ENCODE results near the gene SNX5.
"Not testable (repeated sequence)": the region's sequence is repeated elsewhere in the genome, so short reads cannot be mapped to it uniquely, and the experiment has no call there.

The SNX5 gene

GRCh38 chr20:17992224-17992637 lies 23.6 kb upstream of the SNX5 start:
- peak in 1 of 2 donors; percentile 28 for DNase-seq

- DNase-seq: no peak
These were observed 21.8 kb upstream of the SNX5 start for GRCh38 chr20:17990278-17990972.

GRCh38 chr20:17987988-17988387 lies 19.4 kb upstream of the SNX5 start:
- no peak for DNase-seq

GRCh38 chr20:17985388-17986018 lies 16.9 kb upstream of the SNX5 start:
- no peak for DNase-seq

GRCh38 chr20:17976305-17976704 lies 7.7 kb upstream of the SNX5 start:
- DNase-seq: no peak

- DNase-seq: no peak
These were observed 3.5 kb upstream of the SNX5 start for GRCh38 chr20:17972121-17972520.

- DNase-seq: no peak
These were observed 2.9 kb upstream of the SNX5 start for GRCh38 chr20:17971300-17972013.

- no peak for DNase-seq
These were observed 1.4 kb upstream of the SNX5 start for GRCh38 chr20:17969884-17970409.

DNA sequence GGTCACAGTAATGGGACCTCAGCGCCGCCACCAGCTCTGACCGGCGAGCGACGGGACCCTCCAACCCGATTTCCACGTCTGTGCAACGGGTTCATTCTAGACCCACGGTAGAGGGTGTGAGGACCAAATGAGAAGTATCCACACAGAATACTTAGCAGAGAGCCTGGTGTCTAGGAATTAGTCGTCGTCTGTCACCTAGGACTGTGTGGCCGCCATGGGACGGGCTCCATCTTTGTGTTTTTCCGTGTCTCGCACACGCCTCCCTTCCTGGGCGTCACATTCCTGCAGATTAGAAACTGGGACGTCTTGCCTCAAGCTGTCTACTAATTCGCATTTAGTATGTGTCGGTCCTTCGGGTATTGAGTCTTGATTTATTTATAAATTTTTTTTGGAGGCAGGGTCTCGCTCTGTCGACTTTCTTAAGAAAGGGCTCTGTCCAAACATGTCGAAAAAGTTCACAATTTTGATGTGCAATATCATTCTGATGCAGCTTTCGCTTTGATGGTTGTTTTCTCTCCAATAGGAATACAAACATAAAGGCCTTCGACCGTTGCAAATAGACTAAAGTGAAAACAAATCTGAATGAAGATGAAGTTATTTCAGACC lies 787 bp upstream of the SNX5 start:
- DNase-seq: no peak

GRCh38 chr20:17967521-17968365 lies 851 bp downstream of the SNX5 start:
- DNase-seq: no peak

- no peak for DNase-seq
These were observed 1.9 kb downstream of the SNX5 start for GRCh38 chr20:17966432-17967310.

DNA sequence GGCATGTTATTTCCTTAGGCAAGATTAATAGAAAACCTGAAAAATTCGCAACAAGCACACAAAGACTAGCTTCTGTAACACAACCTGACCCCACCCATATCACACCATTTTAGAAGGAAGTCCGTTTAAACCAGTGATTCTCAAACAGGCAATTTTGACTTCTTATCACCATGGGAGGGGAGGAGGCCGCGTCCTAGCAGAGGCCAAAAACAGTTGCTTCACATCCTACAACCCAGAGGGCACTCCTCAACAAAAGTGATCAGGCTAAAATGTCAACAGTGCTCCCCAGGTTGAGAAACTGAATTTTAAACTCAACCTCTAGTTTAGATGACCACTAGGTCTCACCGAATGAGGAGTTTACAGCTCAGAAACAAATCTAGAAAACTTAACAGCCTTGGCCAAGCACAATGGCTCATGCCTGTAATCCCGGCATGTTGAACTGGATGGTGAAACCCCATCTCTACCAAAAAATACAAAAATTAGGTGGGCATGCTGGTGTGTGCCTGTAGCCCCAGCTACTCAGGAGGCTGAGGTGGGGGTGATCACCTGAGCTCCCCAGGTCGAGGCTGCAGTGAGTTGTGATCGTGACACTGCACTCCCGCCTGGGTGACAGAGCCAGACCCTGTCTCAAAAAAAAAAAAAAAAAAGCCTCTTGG lies 3.4 kb downstream of the SNX5 start:
- no peak for DNase-seq

- no peak for DNase-seq
These were observed 4.0 kb downstream of the SNX5 start for GRCh38 chr20:17964632-17965031.

- DNase-seq: no peak
These were observed 4.5 kb downstream of the SNX5 start for GRCh38 chr20:17964073-17964472.

- DNase-seq: no peak
These were observed 5.3 kb downstream of the SNX5 start for GRCh38 chr20:17963114-17963897.

- no peak for DNase-seq
These were observed 7.0 kb downstream of the SNX5 start for GRCh38 chr20:17961587-17961940.

DNA sequence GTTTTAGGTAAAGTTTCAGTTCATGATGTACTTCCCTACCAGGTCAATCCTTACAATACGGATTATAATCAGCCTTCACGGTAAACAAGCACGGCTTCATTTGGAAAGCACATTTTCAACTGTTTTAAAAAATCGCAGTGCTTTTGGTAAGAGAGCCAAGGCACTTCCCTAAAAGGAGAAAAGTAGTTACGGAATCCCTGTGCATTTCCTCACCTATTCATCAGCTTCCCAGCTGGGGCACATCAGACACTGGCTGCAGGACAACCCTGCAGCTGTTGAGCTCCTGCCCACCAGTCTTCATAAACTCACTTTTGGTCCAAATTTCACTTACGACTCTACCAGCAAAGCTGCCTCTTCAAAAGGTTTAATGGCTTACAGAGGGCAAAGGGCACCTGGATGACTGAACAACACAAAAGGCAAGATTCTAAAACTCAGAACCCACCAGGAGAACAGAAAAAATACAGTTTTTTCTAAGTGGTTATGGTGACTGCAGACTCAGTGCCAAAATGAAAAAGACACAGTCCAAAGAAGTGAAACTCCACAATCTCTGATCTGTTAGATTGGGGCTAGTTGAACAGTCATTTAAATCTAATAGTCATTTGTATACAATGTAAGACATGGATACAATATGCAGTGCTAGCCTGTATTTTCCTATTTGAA lies 7.5 kb downstream of the SNX5 start:
- no peak for DNase-seq

- DNase-seq: not testable (repeated sequence)
These were observed 8.2 kb downstream of the SNX5 start for GRCh38 chr20:17960400-17960885.

DNA sequence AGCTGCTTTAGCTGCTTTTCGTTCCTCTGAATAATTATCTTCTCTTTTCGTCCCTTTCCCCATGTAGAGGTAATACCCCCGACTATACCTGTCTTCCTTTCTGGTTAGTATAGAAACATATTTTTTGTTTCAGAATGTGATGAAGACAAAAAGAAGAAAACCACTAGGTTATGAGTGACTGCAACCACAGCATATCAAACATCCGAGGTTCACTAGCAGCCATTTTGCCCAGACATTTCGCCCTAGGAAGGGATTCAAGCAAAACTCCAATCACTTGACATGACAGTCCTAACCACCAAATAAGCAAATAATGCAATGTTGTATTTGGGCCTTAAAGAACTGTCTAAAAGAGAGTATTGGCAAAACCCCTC lies 9.4 kb downstream of the SNX5 start:
- DNase-seq: no peak
